ENCODE measurements around the gene RNF25.

The RNF25 gene

GRCh38 chr2:218621007-218621406 is 50.8 kb downstream of the RNF25 start:
- DNase-seq: no peak

GRCh38 chr2:218618102-218618860 is 53.5 kb downstream of the RNF25 start:
- no peak for DNase-seq

- DNase-seq: no peak
Observed at GRCh38 chr2:218615868-218616315, 55.9 kb downstream of the RNF25 start.

All from activated naive CD4-positive, alpha-beta T cell treated with Interleukin-2 at 50 U/mL for 16 hours (primary cell).